OCI-LY1 (cell line): ENCODE data around the gene DNAAF9.

Experiments used
- H2AFZ ChIP-seq: fragments of 200-600 bp; sonication (generic), shearing (Covaris generic); 2 replicates; pipeline ENCODE4 v1.6.0; 2014; ENCODE audit warnings: antibody characterized with exemption, mild to moderate bottlenecking, low read length
- H3F3A ChIP-seq: fragments of 200-600 bp; sonication (generic), shearing (Covaris generic); 2 replicates; pipeline ENCODE4 v1.6.0; 2014; ENCODE audit warnings: mild to moderate bottlenecking, antibody characterized with exemption, low read length, moderate library complexity; ENCODE audit not compliant: insufficient read depth
- H3K27ac ChIP-seq: fragments of 200-600 bp; sonication (generic); 2 replicates; pipeline ENCODE4 v1.5.1; 2014; ENCODE audit warnings: low read length, mixed run types, mild to moderate bottlenecking, low read depth; ENCODE audit not compliant: poor library complexity, severe bottlenecking
- H3K27me3 ChIP-seq: fragments of 200-600 bp; sonication (generic); 2 replicates; pipeline ENCODE4 v1.6.0; 2014; ENCODE audit warnings: antibody characterized with exemption, mild to moderate bottlenecking, low read length, moderate library complexity; ENCODE audit not compliant: insufficient read depth
- H3K36me3 ChIP-seq: fragments of 200-600 bp; sonication (generic); 2 replicates; pipeline ENCODE4 v1.6.1; 2014; ENCODE audit warnings: mild to moderate bottlenecking, antibody characterized with exemption, low read length, moderate library complexity, mixed read lengths; ENCODE audit not compliant: insufficient read depth
- H3K4me1 ChIP-seq: fragments of 200-600 bp; sonication (generic); 2 replicates; pipeline ENCODE4 v1.5.1; 2014; ENCODE audit warnings: mild to moderate bottlenecking, low read length, moderate library complexity; ENCODE audit not compliant: insufficient read depth, severe bottlenecking
- H3K4me2 ChIP-seq: fragments of 200-600 bp; sonication (generic), shearing (Covaris generic); 2 replicates; pipeline ENCODE4 v1.6.1; 2014; ENCODE audit warnings: low read length
- H3K4me3 ChIP-seq: fragments of 200-600 bp; sonication (generic); 2 replicates; pipeline ENCODE4 v1.5.1; 2014; ENCODE audit warnings: low read length, low read depth, mild to moderate bottlenecking, mixed read lengths; ENCODE audit not compliant: poor library complexity, severe bottlenecking
- H3K79me2 ChIP-seq: fragments of 200-600 bp; shearing (Covaris generic); 2 replicates; pipeline ENCODE4 v1.6.1; 2016; ENCODE audit warnings: mixed run types, low read length, mixed read lengths; ENCODE audit not compliant: insufficient read depth
- H3K9ac ChIP-seq: fragments of 200-600 bp; sonication (generic), shearing (Covaris generic); 2 replicates; pipeline ENCODE4 v1.6.1; 2014; ENCODE audit warnings: mild to moderate bottlenecking, low read length, mixed read lengths
- H3K9me2 ChIP-seq: fragments of 200-600 bp; sonication (generic), shearing (Covaris generic); 2 replicates; pipeline ENCODE4 v1.6.1; 2014; ENCODE audit warnings: low read depth, mild to moderate bottlenecking, low read length, mixed read lengths
- H3K9me3 ChIP-seq: fragments of 200-600 bp; shearing (Covaris generic); 2 replicates; pipeline ENCODE4 v1.6.1; 2014; ENCODE audit warnings: low read length, mixed read lengths
- H4K20me1 ChIP-seq: fragments of 200-600 bp; sonication (generic), shearing (Covaris generic); 2 replicates; pipeline ENCODE4 v1.6.0; 2016; ENCODE audit warnings: mild to moderate bottlenecking, low read length; ENCODE audit not compliant: insufficient read depth
- EZH2 ChIP-seq: fragments of 200-600 bp; sonication (generic), shearing (Covaris generic); IDR thresholded peaks from 2 replicates; pipeline ENCODE4 v1.8.0; 2017; ENCODE audit warnings: borderline replicate concordance, mixed run types, mild to moderate bottlenecking, antibody characterized with exemption, low read length, moderate library complexity, mixed read lengths
- TF ChIP-seq, protein P1 (sequence below): fragments of 200-600 bp; sonication (generic), shearing (Covaris generic); IDR thresholded peaks from 2 replicates; pipeline ENCODE4 v1.5.1; 2017; ENCODE audit warnings: mild to moderate bottlenecking, antibody characterized with exemption, low read length, moderate library complexity, mixed read lengths

Gene DNAAF9

DNA sequence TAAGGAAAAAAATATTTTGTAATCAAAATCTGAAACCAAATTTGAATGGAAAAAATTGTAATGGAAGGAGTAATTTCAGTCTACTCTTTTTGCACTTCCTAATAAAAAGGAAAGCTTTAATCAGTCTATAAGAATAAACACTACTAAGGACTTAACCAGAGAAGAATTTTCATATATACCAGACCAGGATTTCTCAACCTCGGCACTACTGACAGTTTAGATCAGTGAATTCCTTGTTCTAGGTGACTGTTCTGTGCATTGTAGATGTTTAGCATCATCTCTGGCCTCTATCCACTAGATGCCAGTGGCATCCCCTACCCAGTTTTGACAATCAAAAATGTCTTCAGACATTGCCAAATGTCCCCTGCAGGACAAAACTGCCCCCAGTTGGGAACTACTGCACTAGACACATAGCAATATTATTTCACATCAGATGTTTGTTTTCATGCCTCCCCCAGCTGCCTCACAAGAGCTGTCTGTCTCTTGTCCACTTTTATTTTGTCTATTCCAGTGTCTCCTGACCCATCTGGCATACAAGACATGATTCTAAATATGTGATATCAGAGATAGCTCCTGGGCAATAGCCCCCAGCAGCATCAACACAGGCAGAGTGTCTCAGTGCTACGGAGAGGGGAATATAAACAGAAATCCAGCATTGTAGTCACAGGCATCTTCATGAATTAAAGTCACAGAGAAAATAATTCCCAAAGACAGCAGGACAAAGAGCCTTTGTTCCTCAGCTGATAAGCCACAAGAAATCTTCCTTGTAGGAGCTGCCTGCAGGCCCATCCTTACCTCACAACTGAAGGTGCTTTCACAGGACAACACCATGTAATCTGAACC lies 27.0 kb downstream of the DNAAF9 start:
- Histone ChIP-seq H3K4me3 (no peak overlapping the region), H3K4me2 (no peak overlapping the region), H2AFZ (no peak overlapping the region), H3K9me3 (no peaks in the 10 kb centered on the region), H3F3A (no peaks in the 10 kb centered on the region), H3K9ac (no peak overlapping the region), H3K4me1 (no peaks in the 10 kb centered on the region), H3K27me3 (peaks cover 4% of the 10 kb centered on the region; the same call in 1 of the 2 replicates), H3K36me3 (no peaks in the 10 kb centered on the region), H3K79me2 (no peaks in the 10 kb centered on the region), H3K27ac (no peak overlapping the region), H3K9me2 (no peaks in the 10 kb centered on the region), H4K20me1 (no peaks in the 10 kb centered on the region)
- TF ChIP-seq, protein P1, sequence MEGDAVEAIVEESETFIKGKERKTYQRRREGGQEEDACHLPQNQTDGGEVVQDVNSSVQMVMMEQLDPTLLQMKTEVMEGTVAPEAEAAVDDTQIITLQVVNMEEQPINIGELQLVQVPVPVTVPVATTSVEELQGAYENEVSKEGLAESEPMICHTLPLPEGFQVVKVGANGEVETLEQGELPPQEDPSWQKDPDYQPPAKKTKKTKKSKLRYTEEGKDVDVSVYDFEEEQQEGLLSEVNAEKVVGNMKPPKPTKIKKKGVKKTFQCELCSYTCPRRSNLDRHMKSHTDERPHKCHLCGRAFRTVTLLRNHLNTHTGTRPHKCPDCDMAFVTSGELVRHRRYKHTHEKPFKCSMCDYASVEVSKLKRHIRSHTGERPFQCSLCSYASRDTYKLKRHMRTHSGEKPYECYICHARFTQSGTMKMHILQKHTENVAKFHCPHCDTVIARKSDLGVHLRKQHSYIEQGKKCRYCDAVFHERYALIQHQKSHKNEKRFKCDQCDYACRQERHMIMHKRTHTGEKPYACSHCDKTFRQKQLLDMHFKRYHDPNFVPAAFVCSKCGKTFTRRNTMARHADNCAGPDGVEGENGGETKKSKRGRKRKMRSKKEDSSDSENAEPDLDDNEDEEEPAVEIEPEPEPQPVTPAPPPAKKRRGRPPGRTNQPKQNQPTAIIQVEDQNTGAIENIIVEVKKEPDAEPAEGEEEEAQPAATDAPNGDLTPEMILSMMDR: no peak
- TF ChIP-seq EZH2: no peak

DNA sequence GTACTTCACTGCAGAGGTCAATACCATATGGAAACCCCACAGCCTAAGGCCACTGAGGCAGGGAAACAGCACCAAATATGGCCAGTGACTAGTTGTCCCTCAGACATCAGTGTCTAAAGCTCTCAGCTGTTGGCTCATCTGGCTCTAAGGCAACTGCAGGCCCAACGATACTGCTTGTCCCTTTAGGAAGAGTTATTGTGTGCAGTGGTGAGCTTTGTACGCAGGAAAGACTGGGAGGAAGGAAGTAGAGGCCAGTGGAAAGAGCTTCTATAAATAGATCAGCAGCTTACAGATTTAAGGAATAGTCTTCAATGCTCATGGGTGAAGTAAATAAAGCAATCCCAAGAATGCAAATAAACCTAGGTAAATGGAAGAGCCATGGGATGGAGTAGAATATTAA lies 29.3 kb downstream of the DNAAF9 start:
- no peak overlapping the region for H3K4me3 ChIP-seq
- no peaks in the 10 kb centered on the region for H3K36me3 ChIP-seq
- no peak overlapping the region for H3K4me2 ChIP-seq

DNA sequence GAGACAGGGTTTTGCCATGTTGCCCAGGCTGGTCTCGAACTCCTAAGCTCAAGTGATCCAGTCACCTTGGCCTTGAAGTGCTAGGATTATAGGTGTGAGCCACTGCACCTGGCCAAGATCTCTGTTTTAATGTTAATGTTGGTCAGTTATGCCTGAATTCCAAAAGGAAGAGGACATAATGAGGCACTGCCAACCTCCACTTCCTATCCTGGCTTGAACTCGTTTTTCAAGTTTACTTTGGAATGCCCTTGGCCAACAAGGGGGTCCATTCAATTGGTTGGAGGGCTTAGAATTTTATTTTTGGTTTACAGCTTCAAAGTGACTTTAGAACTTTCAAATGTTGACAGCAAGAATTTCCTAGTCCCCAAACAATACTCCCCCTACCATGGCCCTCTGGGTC lies 29.8 kb downstream of the DNAAF9 start:
- Histone ChIP-seq H3K79me2 (no peaks in the 10 kb centered on the region), H2AFZ (no peak overlapping the region), H3K4me2 (no peak overlapping the region), H3K9me2 (no peaks in the 10 kb centered on the region), H3F3A (no peaks in the 10 kb centered on the region), H3K9me3 (no peaks in the 10 kb centered on the region), H3K36me3 (no peaks in the 10 kb centered on the region), H4K20me1 (no peaks in the 10 kb centered on the region), H3K4me3 (no peak overlapping the region), H3K27ac (no peak overlapping the region), H3K9ac (no peak overlapping the region), H3K27me3 (peaks cover 4% of the 10 kb centered on the region), H3K4me1 (no peaks in the 10 kb centered on the region)
- no peak for TF ChIP-seq EZH2
- TF ChIP-seq, protein P1: no peak

More for the DNA sequence above, 29.3 kb downstream of the DNAAF9 start:
- TF ChIP-seq EZH2: no peak
- TF ChIP-seq, protein P1: no peak
- H3K9me2 ChIP-seq: no peaks in the 10 kb centered on the region
- H2AFZ ChIP-seq: no peak overlapping the region
- no peaks in the 10 kb centered on the region for H3K4me1 ChIP-seq
- H4K20me1 ChIP-seq: no peaks in the 10 kb centered on the region
- H3F3A ChIP-seq: no peaks in the 10 kb centered on the region
- no peak overlapping the region for H3K9ac ChIP-seq
- peaks cover 4% of the 10 kb centered on the region for H3K27me3 ChIP-seq
- H3K9me3 ChIP-seq: no peaks in the 10 kb centered on the region
- H3K79me2 ChIP-seq: no peaks in the 10 kb centered on the region
- H3K27ac ChIP-seq: no peak overlapping the region
